ENCODE measurements around the gene SOX18.

Gene SOX18

GRCh38 chr20:64037199-64037497 lies 12.3 kb downstream of the SOX18 start:
- DNase-seq: no peak

GRCh38 chr20:64036346-64037198 lies 12.9 kb downstream of the SOX18 start:
- no peak for DNase-seq

- DNase-seq: no peak
Measured at GRCh38 chr20:64035933-64036345, 13.5 kb downstream of the SOX18 start, which contains the start of gene C20orf204. C20orf204 (plus strand) TSS chr20:64036182; CDS start chr20:64036324, 142 bp downstream.

- DNase-seq: no peak
Measured at GRCh38 chr20:64035066-64035932, 14.1 kb downstream of the SOX18 start.

GRCh38 chr20:64033981-64034493 lies 15.4 kb downstream of the SOX18 start:
- no peak for DNase-seq

- no peak for DNase-seq
Measured at GRCh38 chr20:64032706-64033624, 16.5 kb downstream of the SOX18 start.

- DNase-seq: no peak
Measured at GRCh38 chr20:64031822-64032314, 17.6 kb downstream of the SOX18 start.

- no peak for DNase-seq
Measured at GRCh38 chr20:64030371-64031134, 18.9 kb downstream of the SOX18 start.

GRCh38 chr20:64029293-64030117 lies 19.9 kb downstream of the SOX18 start:
- no peak for DNase-seq

GRCh38 chr20:64027981-64028685 lies 21.3 kb downstream of the SOX18 start:
- no peak for DNase-seq

- no peak for DNase-seq
Measured at GRCh38 chr20:64025826-64026412, 23.5 kb downstream of the SOX18 start.

GRCh38 chr20:64025101-64025825 lies 24.2 kb downstream of the SOX18 start:
- no peak for DNase-seq

GRCh38 chr20:64024141-64024990 lies 25.1 kb downstream of the SOX18 start:
- DNase-seq: no peak

GRCh38 chr20:64023361-64024140 lies 25.9 kb downstream of the SOX18 start:
- DNase-seq: no peak

GRCh38 chr20:64022671-64023360 lies 26.6 kb downstream of the SOX18 start:
- no peak for DNase-seq
